GM12875 (cell line): ENCODE data around the gene TMEM125.

Experiments
- H3K4me3 ChIP-seq: one replicate; pipeline ENCODE4 v1.5.1; 2011; ENCODE audit warnings: low read depth, low read length, control low read depth
- CTCF ChIP-seq: IDR thresholded peaks from 2 replicates; pipeline ENCODE4 v1.5.1; 2011; ENCODE audit warnings: low read depth, mild to moderate bottlenecking, control low read depth, inconsistent platforms, low read length, moderate library complexity, borderline replicate concordance; ENCODE audit not compliant: insufficient read depth

TMEM125 gene

DNA sequence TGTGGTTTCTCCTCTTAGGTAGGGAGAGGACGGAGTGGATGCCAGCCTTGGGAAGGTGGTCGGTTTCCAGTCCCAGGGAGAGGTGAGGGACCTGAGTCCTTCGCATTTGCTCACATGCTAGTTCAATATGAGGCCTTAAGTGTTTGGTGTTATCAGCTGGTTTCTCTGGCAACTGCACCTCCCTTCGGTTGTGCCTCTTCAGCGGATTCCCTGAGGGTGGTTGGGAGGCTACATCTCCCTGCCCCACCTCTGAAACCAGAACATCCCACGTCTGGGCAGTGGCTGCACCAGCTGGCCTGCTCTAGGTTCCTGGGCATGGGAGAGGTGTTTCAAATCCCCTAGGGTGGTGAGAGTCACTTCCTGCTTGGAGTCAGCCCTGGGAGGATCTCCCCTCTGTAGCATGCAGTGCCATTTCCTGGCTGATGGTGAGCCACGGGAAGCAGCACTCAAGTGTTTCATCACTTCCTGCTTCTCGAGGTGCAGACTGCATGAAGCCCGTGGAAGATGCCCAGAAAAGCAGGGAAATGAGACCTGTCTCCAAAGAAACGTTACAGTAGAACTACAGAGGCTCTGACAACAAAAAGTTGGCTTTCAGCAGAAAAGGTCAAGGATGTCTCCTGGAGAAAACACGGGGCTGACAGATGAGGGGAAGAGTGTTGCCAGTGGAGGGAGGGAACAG is 4.5 kb downstream of the TMEM125 start:
- TF ChIP-seq CTCF: no peak
- H3K4me3 ChIP-seq: no peak overlapping the region

GRCh38 chr1:43274804-43275180 is 5.0 kb downstream of the TMEM125 start:
- TF ChIP-seq CTCF: no peak
- H3K4me3 ChIP-seq: no peak overlapping the region

- H3K4me3 ChIP-seq: no peak overlapping the region
Observed at GRCh38 chr1:43275826-43276620, 6.2 kb downstream of the TMEM125 start.

GRCh38 chr1:43276673-43277072 is 6.9 kb downstream of the TMEM125 start:
- no peak for TF ChIP-seq CTCF
- no peak overlapping the region for H3K4me3 ChIP-seq

More at GRCh38 chr1:43275826-43276620, 6.2 kb downstream of the TMEM125 start:
- no peak for TF ChIP-seq CTCF

DNA sequence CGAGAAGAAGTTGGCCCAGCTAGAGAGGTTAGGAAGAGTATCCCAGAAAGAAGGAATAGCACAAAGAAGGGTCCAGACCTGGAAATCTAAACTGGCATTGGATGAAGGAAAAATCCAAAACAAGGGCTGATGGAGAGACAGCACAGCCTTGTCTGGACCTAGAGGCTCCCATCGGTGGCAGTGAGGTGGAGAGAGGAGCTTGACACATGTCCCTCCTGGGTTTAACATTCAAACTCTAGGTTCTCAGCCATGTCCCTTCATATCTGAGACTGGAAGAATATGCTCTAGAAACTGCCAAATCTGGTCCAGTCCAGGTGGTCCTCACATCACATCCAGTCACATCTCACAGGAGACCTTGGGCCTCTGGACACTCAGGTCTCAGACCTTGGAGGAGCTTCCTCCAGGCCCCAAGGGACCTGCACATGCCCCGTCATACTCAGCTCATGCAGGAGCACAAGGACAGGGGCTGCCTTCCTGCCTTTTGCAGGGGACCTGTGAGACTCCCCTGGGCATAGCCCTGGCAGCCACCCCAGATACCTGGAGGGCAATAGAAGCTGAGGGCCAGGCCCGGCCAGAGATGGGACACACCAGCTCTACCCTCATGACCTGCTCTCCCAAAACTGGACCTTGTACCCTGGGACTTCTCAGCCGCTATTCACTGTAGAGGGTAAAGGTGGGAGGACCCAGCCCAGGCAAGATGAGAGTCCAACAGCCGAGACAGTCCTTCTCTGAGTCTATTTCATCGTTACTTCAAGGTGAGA is 7.5 kb downstream of the TMEM125 start:
- no peak for TF ChIP-seq CTCF
- no peak overlapping the region for H3K4me3 ChIP-seq

- no peak for TF ChIP-seq CTCF
- H3K4me3 ChIP-seq: no peak overlapping the region
Observed at GRCh38 chr1:43279161-43279560, 9.4 kb downstream of the TMEM125 start.
